Loucy (cell line): Measurements from ENCODE around the gene FTCDNL1.

Experiments
- EZH2phosphoT487 ChIP-seq: fragments of 200-600 bp; IDR thresholded peaks from 2 replicates; pipeline ENCODE4 v1.6.1; 2018; ENCODE audit warnings: antibody characterized with exemption, mild to moderate bottlenecking, moderate library complexity, borderline replicate concordance
- TF ChIP-seq, protein P1 (sequence below): fragments of 200-600 bp; sonication (generic); conservative IDR thresholded peaks from 2 replicates; pipeline ENCODE4 v1.5.1; 2014; ENCODE audit warnings: mild to moderate bottlenecking, antibody characterized with exemption, low read length

DNA sequence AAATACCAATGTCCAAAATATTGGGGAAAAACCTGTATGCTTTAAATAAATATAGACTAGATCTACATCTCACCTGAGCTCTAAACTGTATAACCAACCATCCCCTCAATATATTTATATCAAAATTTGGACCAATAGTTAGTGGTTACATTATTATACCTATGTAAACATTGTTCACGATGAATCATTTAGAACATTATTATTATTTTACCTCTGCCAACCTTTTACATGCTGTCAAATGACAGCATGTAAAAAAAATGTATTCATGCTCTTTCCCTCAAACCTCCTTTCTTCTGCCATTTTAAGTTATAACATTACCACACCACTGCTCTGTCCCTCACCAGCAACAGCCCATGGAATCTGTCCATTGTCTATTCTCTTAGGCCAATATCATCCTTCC is 9.6 kb downstream of the FTCDNL1 start:
- TF ChIP-seq, protein P1, sequence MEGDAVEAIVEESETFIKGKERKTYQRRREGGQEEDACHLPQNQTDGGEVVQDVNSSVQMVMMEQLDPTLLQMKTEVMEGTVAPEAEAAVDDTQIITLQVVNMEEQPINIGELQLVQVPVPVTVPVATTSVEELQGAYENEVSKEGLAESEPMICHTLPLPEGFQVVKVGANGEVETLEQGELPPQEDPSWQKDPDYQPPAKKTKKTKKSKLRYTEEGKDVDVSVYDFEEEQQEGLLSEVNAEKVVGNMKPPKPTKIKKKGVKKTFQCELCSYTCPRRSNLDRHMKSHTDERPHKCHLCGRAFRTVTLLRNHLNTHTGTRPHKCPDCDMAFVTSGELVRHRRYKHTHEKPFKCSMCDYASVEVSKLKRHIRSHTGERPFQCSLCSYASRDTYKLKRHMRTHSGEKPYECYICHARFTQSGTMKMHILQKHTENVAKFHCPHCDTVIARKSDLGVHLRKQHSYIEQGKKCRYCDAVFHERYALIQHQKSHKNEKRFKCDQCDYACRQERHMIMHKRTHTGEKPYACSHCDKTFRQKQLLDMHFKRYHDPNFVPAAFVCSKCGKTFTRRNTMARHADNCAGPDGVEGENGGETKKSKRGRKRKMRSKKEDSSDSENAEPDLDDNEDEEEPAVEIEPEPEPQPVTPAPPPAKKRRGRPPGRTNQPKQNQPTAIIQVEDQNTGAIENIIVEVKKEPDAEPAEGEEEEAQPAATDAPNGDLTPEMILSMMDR, result no peak
- no peak for TF ChIP-seq EZH2phosphoT487
